HG03280 (cell line): ENCODE results near the gene KCNT2.

ENCODE experiments used
- ATAC-seq: cut with Tn5 transposase; IDR thresholded peaks from one replicate; pipeline ENCODE4 v1.9.1; 2021; ENCODE audit warnings: mild to moderate bottlenecking, moderate library complexity; ENCODE audit not compliant: unreplicated experiment

Gene KCNT2

DNA sequence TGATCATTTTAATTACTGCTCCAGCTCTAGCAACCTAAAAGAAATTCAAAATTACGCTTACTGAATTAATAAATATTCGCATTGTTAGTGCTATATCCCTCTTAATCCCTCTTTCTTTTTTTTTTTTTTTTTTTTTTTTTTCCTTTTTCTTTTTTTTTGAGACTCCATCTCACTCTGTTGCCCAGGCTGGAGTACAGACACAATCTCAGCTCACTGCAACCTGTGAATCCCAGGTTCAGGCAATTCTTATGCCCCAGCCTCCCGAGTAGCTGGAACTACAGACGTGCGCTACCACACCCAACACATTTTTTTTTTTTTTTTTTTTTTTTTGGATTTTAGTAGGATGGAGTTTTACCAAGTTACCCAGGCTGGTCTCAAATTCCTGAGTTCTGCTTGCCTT, 157.1 kb downstream of the KCNT2 start:
- ATAC-seq: no peak

DNA sequence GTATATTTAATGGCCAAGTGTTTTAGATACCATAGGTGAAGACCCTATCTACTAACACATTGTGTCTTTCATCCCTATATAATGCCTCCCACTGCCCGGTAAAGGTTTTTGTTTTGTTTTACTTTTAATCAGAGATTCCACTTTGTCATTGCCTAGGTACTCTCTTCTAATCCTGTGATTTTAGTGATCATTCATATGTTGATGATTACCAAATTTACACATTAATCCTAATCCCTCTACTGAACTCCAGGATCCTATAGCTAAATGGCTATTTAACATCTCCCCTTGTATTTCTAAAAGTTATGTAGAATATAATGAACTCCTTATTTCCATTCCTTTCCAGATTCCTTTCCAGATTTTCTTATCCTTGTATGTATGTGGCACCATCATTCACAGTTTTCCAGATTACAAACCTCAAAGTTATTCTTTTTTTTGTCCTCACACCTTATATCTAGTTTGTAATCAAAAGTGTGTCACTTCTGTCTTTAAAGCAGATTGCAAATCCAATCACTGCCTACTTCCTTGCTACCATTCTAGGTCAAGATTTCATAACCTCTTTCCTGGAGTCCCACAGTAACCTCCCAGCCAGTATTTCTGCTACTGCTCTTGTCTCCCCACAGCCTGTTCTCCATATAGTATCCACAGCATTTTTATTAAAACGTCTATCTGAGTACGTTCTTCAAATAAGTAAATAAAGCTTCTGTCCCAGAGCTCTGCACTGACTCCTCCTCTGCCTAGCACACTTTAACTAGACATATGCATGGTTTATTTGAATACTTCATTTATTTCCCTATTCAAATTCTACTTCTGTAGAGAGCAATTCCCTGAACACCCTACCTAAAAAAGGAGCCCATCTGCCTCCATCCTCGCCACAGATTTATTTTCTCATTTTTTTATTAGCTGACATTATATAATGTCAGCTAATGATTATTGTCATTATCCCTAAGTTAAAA, 157.8 kb downstream of the KCNT2 start:
- ATAC-seq: no peak

DNA sequence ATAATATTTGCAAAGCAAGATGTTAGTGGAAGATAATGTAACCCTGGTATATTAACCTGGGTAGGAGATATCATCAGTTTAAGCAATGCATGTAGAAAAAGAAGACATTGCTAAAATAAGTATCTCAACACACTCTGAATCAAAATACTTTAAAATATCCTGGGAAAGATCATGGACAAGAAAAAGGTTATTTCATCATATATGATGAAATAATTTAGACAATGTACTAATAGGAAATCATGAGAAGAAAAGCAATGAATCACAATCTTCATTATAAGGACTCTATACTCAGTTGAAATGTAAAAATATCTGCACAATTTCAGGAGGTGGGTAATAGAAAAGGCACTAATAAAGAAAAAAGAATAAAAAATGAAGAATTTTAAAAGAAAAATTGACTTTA, 158.8 kb downstream of the KCNT2 start:
- ATAC-seq: no peak

DNA sequence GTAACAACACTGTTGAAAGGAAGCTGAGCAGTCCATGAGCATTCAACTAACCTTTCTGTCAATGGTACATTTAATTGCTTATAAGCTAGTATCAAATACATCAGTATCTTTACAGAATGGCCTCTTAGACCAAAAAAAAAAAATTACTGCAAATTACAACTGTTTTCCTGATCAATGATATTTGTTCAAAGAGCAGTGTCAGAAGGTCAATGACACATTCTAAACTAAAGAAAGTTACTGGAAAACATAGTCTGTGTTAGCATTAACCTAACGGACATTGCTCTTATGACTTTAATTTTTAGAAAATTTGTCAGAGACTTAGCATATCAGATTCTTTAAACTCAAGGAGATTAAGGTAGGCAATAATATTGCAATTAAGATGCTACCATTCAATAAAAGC, 162.5 kb downstream of the KCNT2 start:
- no peak for ATAC-seq

DNA sequence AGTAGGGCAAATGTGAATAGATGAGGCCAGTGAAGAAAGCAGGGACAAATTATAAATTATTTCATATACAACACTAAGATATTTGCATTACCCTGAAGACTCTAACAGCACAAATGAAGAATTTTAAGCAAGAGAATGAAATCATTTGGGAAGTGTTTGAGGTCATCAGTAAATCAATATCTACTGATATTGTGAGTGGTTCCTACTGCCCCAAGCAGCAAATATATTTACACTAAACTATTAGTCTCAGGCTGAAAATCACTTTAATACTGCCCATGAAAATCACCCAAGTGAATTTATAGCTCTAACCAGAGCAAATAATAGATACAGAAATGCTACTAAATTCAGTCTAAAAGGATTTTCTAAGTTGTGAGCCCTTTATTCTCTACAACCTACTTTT, 163.6 kb downstream of the KCNT2 start:
- ATAC-seq: no peak

DNA sequence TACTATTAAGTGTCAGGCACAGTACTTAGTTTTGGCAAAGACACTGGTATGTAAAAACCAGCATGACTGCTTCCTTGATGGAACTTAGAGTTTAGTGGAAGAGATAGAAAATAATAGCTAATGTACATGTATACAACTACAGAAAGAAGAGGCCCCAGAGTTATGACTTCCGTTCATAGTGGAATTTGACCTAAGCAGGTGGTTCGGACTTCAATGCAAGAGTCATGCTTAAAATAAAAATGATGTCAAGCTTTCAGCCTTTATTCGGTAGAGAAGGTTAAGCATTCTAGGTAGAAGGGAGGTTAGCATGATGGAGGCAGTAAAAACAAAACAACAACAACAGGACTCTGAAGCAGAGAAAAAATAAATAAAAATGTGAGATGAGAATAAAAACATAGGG, 165.9 kb downstream of the KCNT2 start:
- ATAC-seq: no peak

DNA sequence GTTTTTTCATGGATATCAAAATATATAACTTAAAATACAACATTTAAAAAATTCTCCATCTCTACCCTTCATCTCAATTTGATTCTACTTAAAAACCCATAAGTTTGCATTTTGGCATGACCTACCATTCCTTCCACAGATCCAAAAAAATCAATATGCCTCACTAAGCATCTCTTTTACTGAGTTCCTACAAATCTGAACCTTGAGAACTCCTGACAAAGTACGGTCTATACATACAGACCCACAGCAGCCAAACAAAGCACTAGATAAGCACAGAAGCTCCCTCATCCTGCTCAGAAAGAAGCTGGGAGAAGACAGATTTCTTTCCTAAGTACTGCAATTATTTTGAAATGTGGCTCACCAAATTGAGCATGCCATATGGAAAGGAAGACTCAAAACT, 167.5 kb downstream of the KCNT2 start:
- ATAC-seq: no peak

DNA sequence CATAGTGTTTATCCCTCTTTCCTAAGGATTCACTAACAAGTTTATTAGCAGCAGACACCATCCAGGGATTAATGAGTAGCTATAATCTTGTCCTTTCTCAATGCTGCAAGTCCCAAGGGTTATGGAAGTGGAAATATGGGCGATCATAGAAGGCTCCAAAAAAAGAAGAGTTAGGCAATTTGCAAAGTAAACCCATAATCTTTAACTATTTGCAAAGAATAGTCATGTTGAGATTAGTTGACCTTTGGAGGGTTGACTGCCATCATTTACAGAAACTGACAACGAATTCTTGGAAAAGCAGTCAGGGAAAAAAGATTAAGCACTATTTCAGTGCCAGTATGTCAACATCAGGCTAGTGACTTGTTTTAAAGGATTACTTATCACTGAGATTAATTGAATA, 169.9 kb downstream of the KCNT2 start:
- no peak for ATAC-seq

DNA sequence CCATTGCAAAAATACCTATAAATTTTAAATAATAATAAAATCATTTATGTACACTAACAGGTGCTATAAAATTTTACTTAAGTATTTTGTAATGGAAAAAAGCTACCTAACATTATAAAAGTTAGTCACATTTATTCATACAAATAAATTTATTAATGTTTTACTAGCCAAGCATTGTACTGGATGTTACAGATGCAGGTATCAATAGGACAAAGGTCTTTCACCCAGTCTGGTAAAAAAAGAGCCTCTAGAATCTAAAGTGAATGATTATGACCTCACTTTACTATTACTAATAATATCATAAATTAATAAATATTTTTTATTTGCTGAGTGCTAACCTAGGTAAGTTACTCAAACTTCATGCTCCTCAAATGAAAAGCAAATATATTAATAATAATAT, 170.6 kb downstream of the KCNT2 start:
- ATAC-seq: no peak

DNA sequence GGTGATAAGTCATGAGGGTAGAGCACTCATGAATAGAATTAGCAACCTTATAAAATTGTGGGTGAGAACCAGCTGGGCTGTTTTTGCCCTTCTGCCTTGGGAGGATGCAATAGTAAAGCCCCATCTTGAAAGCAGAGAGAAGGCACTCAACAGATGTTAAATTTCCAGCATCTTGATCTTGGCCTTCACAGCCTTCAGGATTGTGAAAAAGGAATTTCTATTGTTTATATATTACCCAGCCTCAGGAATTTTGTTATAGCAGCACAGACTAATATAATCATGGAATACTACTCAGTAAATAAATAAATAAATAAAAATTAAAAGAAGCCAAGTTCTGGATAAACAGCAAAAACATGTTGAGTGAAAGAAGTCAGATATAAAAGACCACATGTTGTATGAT, 175.2 kb downstream of the KCNT2 start:
- ATAC-seq: no peak

DNA sequence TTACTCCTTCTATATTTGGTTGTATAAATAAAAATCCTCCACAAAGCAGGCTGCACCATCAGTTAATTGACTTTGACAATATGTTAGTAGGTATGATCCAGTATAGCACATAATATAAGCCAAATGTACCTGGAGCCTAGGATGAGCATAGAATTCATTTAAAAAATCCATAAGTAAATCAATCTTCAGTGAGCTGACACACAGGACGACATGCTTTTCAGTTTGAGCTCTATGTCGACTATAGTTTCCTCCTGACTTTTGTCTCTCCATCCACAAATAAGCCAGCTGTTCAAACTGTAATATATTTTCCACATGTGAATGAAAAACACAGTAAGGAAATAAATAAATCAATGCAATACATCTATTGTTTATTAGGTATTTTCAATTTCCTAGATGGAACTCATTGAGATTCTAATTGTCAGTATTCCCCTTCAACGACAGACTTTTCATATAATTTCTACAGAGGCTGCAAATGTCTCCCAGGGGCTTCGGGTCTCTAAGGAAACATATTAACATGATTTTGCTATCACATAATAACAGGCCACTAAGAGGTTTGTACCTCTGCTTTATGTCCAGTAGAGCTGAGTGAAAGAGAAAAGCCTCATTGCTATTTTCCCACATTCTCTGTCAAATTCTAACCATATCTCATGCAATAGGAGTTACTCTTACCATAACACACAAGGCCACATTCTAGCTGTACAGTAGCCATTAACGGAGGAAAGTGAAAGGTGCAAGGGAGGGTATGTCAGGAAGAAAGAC, 180.1 kb downstream of the KCNT2 start:
- ATAC-seq: no peak

DNA sequence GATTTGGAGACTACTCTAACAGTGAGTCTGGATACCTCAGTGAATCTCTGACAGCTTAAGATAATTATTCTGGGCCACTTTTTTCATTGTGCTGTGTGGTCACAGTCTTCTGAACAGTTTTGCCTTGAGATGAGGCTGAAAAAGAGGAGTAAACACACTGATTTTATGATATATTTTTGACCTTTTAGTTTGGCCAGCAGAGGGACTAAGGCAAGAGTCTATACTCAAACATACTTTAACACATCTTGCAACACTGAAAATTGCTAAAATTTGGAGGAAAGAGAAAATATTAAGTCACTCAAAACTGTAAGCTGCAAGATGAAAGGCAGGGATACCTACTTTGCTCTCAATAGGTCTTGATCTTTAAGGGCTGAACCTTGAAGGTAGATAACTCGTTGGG, 182.7 kb downstream of the KCNT2 start:
- no peak for ATAC-seq

DNA sequence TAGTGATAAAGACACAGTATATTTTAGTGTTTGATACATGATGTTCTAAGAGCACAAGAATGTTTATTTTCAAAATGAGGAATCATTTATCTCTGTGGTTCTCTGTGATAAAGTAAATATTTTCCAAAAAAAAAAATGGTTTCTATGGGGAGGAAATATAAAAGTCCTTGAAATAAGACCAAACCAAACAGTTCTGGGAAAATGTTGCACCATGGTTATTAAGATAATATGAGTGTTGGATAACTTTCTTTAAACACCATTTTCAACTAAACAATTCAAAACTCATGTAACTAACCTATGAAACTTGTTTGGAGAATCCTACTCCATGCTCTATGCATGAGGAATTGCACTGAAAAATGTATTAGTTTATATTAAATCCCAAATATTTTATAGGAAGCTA, 184.6 kb downstream of the KCNT2 start:
- no peak for ATAC-seq

DNA sequence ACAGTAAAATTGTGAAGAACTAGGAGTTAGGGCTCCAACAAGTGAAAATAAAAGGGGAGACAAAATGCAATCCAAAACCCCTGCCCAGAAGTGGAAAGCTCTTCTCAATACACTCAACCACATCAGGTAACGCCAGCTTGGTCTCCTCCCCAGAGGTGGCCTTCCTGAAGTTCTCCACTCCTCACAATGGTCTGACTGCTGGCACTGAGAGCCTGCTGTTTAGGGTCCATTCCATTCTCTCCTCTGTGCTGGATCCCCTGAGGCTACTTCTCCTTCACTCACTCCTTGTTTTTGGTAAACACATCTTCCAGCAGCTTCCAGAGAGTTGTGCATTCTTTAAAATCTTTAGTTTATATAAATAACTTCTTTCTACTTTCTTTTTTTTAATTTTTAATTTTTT, 189.5 kb downstream of the KCNT2 start:
- ATAC-seq: no peak

DNA sequence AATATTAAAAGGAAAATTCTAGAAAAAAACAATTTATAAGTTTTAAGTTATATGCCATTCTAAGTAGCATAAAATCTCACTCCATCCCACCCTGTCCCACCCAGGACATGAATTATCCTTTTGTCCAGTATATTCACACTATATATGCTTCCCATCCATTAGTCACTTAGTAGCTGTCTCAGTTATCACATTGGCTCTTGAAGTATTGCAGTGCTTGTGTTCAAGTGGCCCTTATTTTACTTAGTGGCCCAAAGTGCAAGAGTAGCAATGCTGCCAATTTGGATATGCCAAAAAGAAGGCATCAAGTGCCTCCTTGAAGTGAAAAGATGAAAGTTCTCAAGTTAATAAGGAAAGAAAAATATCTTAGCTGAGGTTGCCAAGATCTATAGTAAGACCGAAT, 192.3 kb downstream of the KCNT2 start:
- ATAC-seq: no peak

DNA sequence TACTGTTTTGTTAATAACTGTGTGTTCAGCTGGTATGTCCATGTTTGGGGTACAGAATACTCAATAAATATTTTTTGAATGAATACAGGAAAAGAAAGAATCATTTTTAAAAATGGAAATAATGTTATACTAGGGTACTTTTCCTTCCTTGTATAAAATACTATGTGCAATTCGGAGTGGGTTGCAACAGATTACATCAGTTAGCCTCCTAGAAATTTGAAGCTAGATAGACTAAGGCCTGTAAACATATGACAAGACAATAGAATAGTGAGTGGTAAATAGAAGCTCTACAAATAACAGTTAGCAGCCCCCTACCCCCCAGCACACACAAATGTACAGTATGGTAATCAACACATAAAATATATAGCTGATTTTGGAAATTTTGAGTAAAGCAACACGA, 195.9 kb downstream of the KCNT2 start:
- no peak for ATAC-seq

DNA sequence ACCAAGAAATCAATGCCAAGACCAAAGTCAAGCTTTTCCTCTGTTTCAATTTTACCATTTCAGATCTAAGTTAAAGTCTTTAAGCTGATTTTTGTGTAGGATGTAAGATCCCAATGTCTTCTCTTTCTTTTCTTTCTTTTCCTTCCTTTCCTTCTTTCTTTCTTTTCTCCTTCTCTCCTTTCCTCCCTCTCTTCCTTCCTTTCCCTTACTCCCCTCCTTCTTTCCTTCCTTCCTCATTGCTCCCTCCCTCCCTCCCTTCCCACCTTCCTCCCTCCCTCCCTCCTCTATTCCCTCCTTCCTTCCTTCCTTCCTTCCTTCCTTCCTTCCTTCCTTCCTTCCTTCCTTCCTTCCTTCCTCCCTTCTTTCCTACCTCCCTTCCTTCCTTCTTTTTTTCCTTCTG, 197.5 kb downstream of the KCNT2 start:
- ATAC-seq: no peak

DNA sequence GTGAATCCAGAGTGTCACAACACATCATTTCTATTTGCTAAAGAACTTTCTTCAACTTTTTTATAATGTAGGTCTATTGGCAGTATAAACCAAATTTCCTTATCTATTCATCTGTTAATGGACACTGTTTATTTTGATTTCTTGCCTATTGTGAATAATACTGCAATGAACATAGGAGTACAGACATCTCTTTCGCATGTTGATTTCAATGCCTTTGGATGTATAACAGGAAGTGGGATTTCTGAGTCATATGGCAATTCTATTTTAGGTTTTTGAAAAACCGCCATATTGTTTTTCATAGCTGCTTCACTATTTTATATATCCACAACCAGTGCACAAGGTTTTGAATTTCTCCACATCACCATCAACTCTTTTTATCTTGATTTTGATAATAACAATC, 198.7 kb downstream of the KCNT2 start:
- no peak for ATAC-seq

DNA sequence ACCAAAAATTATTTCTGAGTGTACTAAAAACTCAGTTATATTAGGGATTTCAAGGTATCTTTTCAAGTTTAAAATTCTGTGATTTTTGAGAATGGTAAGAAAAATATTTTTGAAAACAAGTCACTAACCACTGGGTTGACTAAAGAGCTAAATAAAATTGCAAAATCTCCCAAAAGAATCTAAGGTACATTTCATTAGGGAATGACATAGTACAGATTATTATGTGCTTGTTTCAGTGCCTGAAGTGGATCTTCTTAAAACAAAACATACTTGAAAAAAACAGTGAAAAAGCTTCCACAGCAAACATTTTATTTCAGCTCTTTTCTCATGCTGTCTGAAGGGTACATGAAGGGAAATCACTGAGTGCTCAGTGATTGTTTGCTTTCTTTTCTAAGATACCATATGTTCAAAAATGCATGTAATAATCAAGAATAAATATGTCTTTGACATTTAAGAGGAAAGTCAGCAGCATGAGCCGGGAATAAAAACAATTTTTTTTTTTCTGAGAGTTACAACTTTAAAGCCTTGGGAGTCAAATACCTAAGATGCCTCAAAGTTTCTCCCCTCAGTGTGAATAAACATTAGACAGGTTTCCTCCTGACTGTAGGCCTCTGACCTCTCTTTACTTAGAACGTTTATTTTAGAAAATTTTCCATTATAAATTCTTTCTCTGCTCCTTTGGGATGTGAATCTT, 200.7 kb downstream of the KCNT2 start:
- ATAC-seq: no peak

DNA sequence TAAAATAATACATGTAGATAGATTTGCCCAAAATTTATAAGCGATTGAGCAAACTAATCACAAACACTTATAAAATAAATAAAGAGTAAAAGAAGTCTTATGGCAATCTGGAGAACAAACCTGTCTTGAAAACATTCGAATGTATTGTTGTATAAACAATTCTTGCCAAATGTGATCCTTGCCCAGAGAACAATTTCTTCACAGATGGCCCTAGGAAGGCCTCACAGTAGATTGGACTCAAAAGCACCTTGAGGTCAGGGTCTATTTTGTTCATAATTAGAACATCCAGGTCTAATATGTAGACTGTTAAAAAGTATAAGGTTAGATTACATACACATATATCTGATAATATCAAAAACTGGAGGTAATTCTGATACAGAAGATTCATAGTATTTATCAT, 202.4 kb downstream of the KCNT2 start:
- no peak for ATAC-seq

DNA sequence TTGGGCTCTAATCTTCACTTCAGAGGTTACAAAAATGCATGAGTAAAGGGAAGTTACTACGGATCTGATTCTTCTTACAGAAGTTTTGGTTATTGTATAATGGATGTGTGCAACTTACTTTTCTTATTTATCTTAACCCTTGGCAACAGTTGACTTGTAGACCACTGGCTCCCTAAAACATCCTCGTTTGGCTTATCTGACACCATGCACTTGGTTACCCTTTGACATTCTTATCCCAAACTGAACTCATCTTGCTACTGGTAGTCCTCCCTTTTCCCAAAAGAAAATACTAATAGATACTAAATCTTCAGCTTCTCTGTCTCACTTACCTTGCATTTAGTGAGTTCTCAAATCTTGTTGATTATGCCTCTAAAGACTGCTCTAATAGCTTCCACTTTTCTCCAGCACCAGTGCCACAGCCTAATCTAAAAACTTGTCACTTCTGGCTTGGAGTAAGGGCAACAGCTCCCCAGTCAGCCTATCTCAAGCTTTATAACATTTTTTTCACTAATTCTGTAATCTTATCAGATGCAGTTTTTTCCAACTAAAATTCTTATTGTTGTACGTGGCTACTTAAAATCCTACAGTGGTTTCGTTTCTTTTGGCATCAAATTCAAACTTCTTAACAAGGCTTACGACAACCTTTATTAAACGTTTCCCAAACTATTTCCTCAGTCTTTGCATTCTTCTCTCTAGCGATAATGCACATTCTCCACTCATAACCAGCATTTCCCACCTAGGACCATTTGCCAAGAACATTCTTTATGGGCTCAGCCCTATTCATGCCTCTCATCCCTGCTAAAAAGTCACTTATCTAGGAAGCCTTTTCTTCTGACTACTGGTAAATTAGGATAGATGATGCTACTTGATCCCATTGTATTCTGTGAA, 204.2 kb downstream of the KCNT2 start:
- no peak for ATAC-seq
